ENCODE measurements around the gene ZNF121. TPM values are rescaled to one million over a fixed set of nuclear protein-coding genes. Genes with fewer than 3 reads are reported as not detected.
"Not testable (repeated sequence)": the region's sequence is repeated elsewhere in the genome, so short reads cannot be mapped to it uniquely, and the experiment has no call there.

The ZNF121 gene
- total RNA-seq, 1 experiment from 2014 or later: 71.2 TPM

DNA sequence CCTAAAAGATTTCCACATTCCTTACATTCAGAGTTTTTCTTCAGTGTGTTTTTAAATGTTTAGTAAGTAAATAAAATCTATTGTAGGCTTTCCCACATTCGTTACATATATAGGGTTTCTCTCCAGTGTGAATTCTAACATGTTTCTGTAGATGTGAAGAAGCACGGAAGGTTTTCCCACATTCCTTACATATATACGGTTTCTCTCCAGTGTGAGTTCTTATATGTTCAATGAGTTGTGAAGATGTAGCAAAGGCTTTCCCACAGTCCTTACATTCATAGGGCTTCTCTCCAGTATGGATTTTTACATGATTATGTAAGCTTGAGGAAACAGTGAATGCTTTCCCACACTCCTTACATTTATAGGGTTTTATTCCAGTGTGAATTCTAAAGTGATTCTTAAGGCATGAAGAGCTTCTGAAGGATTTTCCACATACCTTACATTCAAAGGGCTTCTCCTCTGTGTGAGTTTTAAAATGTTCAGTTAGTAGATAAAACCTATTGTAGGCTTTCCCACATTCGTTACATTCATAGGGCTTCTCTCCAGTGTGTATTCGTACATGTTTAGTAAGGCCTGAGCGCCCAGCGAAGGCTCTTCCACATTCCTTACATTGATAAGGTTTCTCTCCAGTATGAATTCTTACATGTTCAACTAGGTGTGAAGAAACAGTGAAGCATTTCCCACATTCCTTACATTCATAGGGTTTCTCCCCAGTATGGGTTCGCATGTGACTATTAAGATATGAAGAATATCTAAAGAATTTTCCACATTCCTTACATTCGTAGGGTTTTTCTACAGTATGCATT lies 18.2 kb downstream of the ZNF121 start:
- DNase-seq: peak in 1 of 2 experiments; percentile 16
- H3K27me3 ChIP-seq: no peaks in the 10 kb centered on the region
- H3K9me3 ChIP-seq (replicated peaks): peaks cover 48% of the 10 kb centered on the region
- H3K4me3 ChIP-seq: no peak overlapping the region
- no peak overlapping the region for H3K27ac ChIP-seq
- H3K36me3 ChIP-seq: peaks cover 84% of the 10 kb centered on the region
- no peaks in the 10 kb centered on the region for H3K4me1 ChIP-seq

DNA sequence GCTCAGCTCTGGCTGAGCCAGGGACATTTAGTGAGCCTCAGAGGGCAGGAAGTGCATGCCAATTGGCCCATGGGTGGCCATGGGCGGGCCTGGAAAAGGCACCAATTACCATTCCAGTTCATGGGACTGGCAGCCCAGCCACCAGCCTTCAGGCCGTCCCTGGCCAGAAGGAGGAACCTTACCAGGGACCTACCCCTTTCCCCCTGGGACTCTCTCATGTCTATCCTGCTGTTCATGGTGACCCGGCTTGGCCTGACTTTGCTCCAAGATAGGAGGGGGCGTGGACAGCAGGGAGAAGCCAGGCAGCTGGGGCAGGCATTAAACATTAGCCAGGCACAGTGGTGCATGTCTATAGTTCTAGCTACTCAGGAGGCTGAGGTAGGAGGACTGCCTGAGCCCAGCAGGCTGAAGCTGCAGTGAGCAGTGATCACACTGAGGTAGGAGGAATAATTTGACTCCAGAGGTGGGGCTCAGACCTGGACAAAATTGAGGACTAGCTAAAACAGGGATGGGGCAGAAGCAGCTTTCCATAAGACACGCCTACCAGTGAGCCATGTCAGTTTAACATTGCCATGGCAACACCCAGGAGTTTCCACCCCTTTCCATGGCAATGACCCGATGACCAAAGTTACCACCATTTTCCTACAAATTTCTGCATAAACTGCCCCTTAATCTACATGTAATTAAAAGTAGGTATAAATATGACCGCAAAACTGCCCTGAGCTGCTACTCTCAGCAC lies 31.6 kb downstream of the ZNF121 start:
- Histone ChIP-seq H3K4me1 (no peaks in the 10 kb centered on the region), H3K36me3 (no peaks in the 10 kb centered on the region), H3K27ac (no peak overlapping the region), H3K4me3 (no peak overlapping the region), H3K27me3 (no peaks in the 10 kb centered on the region), H3K9me3 (replicated peaks) (no peaks in the 10 kb centered on the region; the same call in 1 of the 2 replicates)
- DNase-seq: no peak

DNA sequence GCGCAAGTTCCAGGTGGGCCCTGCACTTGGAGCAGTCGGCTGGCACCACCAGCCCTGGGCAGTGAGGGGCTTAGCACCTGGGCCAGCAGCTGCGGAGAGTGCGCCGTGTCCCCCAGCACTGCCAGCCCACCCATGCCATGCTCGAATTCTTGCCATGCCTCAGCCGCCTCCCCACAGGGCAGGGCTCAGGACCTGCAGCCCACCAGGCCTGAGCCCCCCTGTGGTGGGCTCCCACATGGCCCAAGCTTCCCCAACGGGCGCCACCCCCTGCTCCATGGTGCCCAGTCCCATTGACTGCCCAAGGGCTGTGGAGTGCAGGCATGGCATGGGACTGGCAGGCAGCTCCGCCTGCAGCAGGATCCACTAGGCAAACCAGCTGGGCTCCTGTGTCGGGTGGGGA lies 36.4 kb downstream of the ZNF121 start:
- H3K27ac ChIP-seq: no peak overlapping the region
- H3K4me1 ChIP-seq: no peaks in the 10 kb centered on the region
- H3K36me3 ChIP-seq: no peaks in the 10 kb centered on the region
- no peaks in the 10 kb centered on the region for H3K9me3 ChIP-seq (replicated peaks)
- no peak overlapping the region for H3K4me3 ChIP-seq
- H3K27me3 ChIP-seq: no peaks in the 10 kb centered on the region
- no peak for DNase-seq

DNA sequence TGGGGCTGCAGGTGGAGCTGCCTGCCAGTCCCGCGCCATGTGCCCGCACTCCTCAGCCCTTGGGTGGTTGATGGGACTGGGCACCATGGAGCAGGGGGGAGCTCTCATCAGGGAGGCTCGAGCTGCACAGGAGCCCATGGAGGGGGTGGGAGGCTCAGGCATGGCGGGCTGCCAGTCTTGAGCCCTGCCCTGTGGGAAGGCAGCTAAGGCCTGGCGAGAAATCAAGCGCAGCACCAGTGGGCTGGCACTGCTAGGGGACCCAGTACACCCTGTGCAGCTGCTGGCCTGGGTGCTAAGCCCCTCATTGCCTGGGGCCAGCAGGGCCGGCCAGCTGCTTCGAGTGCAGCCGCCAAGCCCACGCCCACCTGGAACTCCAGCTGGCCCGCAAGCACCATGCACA lies 43.0 kb downstream of the ZNF121 start:
- H3K27ac ChIP-seq; DNase-seq; H3K4me3 ChIP-seq; H3K4me1 ChIP-seq; H3K27me3 ChIP-seq; H3K9me3 ChIP-seq (replicated peaks); H3K36me3 ChIP-seq: not testable (repeated sequence)

DNA sequence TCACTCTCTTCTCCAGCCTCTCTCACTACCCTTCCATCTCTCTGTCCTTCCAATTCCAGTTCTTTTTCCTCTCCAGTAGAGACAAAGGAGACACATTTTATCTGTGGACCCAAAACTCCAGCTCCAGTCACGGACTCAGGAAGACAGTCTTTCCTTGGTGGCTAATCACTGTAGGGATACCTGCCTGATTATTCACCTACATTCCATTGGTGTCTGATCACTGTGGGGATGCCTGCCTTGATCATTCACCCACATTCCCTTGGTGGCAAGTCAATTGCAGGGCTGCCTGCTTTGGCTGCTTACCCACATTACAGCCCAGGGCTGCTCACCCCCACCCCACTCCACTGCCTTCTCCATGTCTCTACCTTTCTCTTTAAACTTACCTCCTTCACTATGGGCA lies 44.4 kb downstream of the ZNF121 start:
- peaks cover 22% of the 10 kb centered on the region for H3K36me3 ChIP-seq
- not testable (repeated sequence) for H3K4me3 ChIP-seq; H3K27ac ChIP-seq; DNase-seq; H3K27me3 ChIP-seq; H3K9me3 ChIP-seq (replicated peaks); H3K4me1 ChIP-seq

DNA sequence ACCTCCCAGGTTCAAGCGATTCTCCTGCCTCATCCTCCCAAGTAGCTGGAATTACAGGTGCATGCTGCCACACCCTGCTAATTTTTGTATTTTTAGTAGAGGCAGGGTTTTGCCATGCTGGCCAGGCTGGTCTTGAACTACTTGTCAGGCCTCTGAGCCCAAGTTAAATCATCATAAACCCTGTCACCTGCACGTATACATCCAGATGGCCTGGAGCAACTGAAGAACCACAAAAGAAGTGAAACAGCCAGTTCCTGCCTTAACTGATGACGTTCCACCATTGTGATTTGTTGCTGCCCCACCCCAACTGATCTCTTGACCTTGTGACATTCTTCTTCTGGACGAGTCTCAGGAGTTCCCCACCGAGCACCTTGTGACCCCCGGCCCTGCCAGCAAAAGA lies 45.1 kb downstream of the ZNF121 start:
- Histone ChIP-seq H3K27ac (peak overlapping the region; percentile 86; the same call in 1 of the 2 replicates), H3K36me3 (peaks cover 29% of the 10 kb centered on the region), H3K4me3 (peak overlapping the region; percentile 84)
- not testable (repeated sequence) for H3K27me3 ChIP-seq; DNase-seq; H3K9me3 ChIP-seq (replicated peaks); H3K4me1 ChIP-seq

DNA sequence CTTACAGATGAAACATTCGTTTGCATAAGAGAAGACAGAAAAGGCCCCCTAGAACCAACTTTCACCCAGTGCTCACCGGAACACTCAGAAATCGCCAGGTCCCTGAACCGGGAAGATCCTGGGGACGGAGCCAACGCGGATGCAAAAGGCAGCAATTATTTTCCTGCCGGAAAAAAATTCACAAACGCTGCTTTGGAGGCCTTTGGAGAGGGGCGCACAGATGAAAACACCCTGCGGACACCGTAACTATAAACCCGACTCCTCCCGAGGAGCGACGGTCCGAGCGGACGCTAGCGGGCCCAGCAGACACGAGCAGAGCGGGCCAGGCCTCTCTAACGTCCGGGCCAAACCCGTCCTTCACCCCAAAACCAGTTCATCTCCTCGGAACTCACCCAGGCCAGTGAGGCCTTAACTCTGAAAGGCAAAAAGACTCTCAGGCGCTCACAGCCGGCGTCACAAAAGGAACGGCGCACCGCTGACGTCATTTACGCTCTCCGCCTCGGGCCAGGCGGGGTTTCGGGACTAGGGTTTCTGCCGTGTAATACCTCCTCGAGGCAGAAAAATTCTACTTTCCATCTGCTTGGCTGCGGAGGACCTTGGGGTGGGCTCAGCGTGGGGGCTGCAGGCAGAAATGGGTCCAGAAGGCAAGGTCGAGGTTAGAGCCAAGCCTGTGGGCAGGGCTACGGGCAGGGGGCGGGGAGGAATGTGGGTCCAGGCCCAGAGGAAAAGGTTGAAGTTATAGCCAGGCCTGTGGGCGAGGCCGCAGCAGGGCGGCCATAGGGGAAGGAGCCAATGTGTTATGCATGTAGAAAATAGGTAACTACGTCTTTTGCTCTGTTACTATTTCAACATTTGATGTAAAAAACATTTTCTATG lies 45.9 kb downstream of the ZNF121 start, which contains the start of gene ZNF426:
Gene ZNF426 (minus strand): TSS at position 463 of the 876 bp plus-strand sequence. CDS start 2,413 bp downstream, outside the sequence.
- Histone ChIP-seq H3K9me3 (replicated peaks) (peaks cover 12% of the 10 kb centered on the region), H3K36me3 (peaks cover 37% of the 10 kb centered on the region), H3K27ac (peak within 1 kb of the TSS; percentile 86), H3K4me3 (peak within 1 kb of the TSS; percentile 84), H3K27me3 (no peaks in the 10 kb centered on the region), H3K4me1 (no peaks in the 10 kb centered on the region)
- peak; percentile 84 to 89 for DNase-seq

DNA sequence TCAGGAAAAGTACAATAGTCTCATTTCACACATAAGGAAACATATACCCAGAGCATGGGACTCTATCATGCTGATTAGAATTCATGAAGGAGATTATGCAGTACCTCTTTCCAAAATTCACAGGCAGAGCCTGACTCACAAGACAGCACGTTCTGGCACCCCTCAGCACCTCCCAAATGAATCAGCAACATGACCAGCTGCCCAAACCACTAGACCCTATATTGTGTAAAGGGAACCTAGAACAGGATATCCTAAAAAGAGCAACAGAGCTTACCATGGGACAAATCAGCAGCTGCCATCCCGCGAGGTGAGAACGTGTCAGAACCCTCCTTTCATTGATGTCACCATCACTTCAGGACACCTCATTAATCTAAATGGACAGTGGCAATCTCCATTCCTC lies 48.4 kb downstream of the ZNF121 start:
- Histone ChIP-seq H3K9me3 (replicated peaks) (peaks cover 29% of the 10 kb centered on the region), H3K36me3 (peaks cover 62% of the 10 kb centered on the region), H3K4me3 (no peak overlapping the region), H3K27me3 (no peaks in the 10 kb centered on the region), H3K27ac (no peak overlapping the region), H3K4me1 (no peaks in the 10 kb centered on the region)
- no peak for DNase-seq

DNA sequence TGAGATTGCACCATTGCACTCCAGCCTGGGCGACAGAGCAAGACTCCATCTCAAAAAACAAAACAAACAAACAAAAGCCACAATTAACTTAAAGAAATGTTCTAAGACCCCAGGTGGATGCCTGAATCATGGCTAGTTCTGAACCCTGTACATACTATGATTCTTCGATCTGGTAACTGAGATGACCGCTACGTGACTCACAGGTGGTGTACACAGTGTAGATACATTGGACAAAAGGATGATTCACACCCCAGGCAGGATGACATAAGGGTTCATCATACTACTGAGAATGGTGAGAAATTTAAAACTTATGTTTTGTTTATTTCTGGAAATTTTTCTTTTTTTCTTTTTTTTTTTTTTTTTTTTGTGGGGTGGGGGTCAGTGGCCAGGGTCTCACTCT lies 52.4 kb downstream of the ZNF121 start:
- no peaks in the 10 kb centered on the region for H3K27me3 ChIP-seq
- H3K27ac ChIP-seq: no peak overlapping the region
- peaks cover 64% of the 10 kb centered on the region for H3K9me3 ChIP-seq (replicated peaks)
- no peak for DNase-seq
- H3K4me3 ChIP-seq: no peak overlapping the region
- peaks cover 100% of the 10 kb centered on the region for H3K36me3 ChIP-seq
- no peaks in the 10 kb centered on the region for H3K4me1 ChIP-seq

DNA sequence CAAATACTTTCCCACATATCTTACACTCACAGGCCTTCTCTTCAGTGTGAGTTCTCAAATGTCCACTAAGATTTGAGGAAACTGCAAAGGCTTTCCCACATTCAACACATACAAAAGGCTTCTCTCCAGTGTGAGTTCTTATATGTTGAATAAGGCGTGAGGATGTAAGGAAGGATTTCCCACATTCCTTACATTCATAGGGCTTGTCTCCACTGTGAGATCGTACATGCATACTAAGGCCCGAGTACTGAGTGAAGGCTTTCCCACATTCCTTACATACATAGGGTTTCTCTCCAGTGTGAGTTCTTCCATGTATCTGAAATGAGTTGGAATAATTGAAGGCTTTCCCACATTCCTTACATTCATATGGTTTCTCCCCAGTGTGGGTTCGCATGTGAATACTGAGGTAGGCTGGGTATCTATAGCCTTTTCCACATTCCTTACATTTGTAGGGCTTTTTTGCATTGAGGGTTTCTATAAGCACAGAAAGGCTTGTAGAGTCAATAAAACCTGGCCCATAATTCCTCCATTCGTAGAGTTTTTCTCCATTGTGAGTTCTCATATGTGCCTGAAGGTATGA lies 55.5 kb downstream of the ZNF121 start:
- DNase-seq: peak in 1 of 2 experiments; percentile 17
- Histone ChIP-seq H3K9me3 (replicated peaks) (peaks cover 76% of the 10 kb centered on the region), H3K27me3 (no peaks in the 10 kb centered on the region), H3K36me3 (peaks cover 91% of the 10 kb centered on the region), H3K4me3 (no peak overlapping the region), H3K27ac (no peak overlapping the region), H3K4me1 (no peaks in the 10 kb centered on the region)

DNA sequence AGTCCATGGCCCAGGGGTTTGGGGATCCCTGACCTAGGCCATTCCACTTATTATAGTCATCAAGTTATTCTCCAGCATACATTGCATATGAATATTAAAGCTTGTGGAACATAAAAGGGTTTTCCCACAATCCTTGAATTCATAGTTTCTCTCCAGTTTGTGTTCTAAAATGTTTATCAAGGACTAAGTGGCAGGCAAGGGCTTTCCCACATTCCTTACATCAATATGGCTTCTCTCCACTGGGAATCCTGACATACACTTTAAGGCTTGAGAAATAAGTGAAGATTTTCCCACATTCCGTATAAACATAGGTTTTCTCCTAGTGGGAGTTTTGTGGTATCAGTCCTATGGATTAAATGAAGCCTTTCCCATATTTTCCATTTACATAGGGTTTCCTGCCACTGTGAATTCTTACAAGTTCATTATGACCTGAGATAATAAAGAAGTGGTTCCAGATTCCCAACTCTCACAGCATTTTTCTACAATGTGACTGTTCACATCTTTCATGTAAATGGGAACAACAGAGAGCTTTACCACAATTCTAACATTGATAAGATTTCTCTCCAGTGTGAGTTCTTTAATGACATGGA lies 60.3 kb downstream of the ZNF121 start:
- H3K36me3 ChIP-seq: peaks cover 45% of the 10 kb centered on the region
- no peaks in the 10 kb centered on the region for H3K27me3 ChIP-seq
- no peak overlapping the region for H3K27ac ChIP-seq
- H3K4me1 ChIP-seq: no peaks in the 10 kb centered on the region
- no peak overlapping the region for H3K4me3 ChIP-seq
- peak in 1 of 2 experiments; percentile 2 for DNase-seq
- H3K9me3 ChIP-seq (replicated peaks): peaks cover 41% of the 10 kb centered on the region

Measured in SJCRH30 (cell line).